Measurements from ENCODE around the gene MRC2.

MRC2 gene

DNA sequence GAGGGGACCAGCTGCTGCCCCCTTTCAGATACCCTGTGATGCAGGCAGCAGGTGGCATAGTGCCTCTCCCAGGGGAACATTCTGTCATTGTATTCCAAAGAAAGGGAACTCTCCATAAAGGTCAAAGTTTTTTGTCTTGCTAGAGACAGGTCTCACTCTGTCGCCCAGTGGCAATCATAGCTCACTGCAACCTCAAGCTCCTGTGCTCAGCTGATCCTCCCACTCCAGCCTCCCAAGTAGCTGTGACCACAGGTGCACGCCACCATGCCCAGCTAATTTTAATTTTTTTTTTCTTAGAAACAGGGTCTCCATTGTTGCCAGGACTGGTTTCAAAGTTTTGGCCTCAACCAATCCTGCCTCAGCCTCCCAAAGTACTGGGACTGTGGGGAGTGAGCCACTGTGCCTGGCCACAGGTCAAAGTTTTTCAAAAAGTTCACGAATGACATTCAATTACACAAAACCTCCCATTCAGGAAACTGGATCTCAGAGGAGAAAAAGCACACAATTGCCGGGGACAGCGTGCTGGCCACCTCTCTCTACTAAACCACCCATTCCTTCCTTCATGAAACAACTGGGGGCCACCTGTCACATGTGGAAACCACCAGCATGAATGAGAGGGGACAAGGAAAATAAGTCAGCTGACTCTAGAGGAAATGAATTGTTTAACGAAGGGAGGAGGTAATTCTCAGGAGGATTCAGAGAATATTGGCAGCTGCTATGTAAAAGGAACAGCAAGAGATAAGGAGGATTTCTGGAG is 100.6 kb downstream of the MRC2 start:
- DNase-seq: no peak

GRCh38 chr17:62732125-62732524 is 104.7 kb downstream of the MRC2 start:
- no peak for DNase-seq

GRCh38 chr17:62735044-62735651 is 107.7 kb downstream of the MRC2 start:
- no peak for DNase-seq

GRCh38 chr17:62737513-62737912 is 110.0 kb downstream of the MRC2 start:
- DNase-seq: no peak

DNA sequence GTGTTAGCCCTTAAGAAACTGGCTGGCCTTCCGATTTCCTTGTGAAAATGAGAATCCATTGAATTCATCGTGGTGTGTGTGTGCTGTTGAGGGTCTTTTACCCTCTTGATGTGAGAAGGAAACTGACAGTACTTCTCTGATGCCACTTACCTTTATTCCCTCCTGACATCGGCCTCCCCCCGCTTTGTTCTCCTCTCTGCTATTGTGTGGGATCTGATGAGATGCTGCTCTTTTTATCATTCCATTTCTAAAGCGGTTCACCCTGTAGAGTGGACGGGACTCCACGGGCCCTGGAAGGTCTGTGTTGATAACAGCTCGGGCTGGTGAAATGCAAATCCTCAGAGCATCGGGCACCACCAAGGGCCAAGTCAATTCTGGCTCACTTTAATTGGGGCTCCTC is 110.8 kb downstream of the MRC2 start:
- no peak for DNase-seq

DNA sequence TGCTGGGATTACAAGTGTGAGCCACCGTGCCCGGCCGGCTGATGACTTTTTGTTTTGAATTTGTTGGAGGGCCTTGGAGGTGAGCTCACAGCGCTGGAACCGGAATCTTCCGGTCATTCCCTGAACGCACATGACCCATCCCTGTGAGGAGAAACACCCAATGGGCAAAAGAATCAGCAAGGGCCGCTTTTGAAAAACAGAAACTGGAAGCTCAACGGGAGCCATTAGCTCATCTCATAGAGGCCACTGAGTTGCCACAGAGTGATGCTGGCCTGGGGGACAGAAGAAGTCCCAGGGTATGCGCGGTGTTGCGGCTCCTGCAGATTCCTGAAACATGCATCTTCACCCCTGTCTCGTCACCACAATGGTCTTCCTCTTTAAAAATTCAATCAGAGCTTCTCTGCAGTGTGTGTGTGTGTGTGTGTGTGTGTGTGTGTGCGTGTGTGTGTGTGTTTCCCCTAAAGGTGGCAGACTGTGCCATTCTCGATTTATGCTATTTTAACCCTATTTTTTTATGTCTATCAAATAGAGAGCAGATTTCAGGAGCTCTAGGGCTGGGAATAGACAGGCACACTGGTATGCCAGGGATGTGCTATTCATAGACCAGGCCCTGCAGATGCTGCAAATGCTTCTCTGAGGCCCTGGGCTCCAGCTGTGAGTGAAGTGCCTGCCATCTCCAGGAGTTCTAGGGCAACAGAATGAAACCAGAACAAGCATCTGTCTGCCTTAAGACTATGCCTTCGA is 112.3 kb downstream of the MRC2 start:
- no peak for DNase-seq

DNA sequence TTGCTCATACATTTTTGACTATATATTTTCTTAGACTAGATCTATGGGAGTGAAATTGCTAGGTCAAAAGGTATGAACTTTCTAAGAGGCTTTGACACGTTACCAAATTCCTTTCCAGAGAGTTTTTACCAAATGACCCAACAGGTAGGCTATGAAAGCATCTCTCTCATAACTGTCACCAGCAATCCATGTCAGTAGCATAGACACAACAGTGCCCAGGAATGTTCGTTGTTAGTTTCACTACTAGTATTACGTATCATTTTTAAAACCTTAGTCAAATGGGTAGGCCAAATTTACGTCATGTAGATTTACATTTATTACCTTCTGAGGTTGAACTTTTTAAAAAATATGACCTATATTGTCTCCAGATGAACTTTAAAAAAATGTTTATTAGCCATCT is 113.8 kb downstream of the MRC2 start:
- no peak for DNase-seq

Data from stimulated activated CD4-positive, alpha-beta T cell treated with anti-CD3 and anti-CD28 coated beads, Interleukin-12 subunit alpha, Interleukin-12 subunit beta, amount 100 ng/mL, for 4 hours (primary cell).